HepG2 (cell line): ENCODE data around the gene DDHD1. TPM values are rescaled to one million over a fixed set of nuclear protein-coding genes. Genes with fewer than 3 reads are reported as not detected.

Experiments
- ATAC-seq: fragments of 200-7000 bp; cut with Tn5 transposase; 3 replicates; pipeline ENCODE4 v1.9.1; 2020; ENCODE audit warnings: mild to moderate bottlenecking, moderate library complexity
- BruUV-seq: library from RNA; stranded (reverse); fragments of 400-500 nt; replicated peaks from 2 replicates; lab custom pipeline; 2021; lab: Mats Ljungman, UMichigan
- CTCF ChIA-PET: fragments of 300-600 bp; formaldehyde crosslinking; extraction: SDS; loops from one replicate; lab custom pipeline; 2021; ENCODE audit warnings: low total read pairs, inconsistent platforms, low intra/inter-chr PET ratio; lab: Yijun Ruan, JAX
- POLR2A ChIA-PET: fragments of 350-600 bp; sonication (Branson Sonifier 250); formaldehyde crosslinking; loops from one replicate; lab custom pipeline; 2020; ENCODE audit warnings: antibody characterized with exemption, inconsistent platforms; lab: Yijun Ruan, JAX
- DNase-seq: peaks from one replicate; pipeline ENCODE4 v3.0.0-alpha.2; 2015; ENCODE audit warnings: low spot score
- FAIRE-seq: peaks from 3 replicates; lab custom pipeline; 2011; peaks lifted over from hg19 to GRCh38; lab: Jason Lieb, UNC
- H2AFZ ChIP-seq: one replicate; pipeline ENCODE4 v1.6.1; 2011; ENCODE audit warnings: low read length, inconsistent platforms
- H3K27ac ChIP-seq: fragments of 300-600 bp; 3 replicates; pipeline ENCODE4 v1.8.0; 2011; ENCODE audit warnings: mixed run types, mild to moderate bottlenecking, mixed read lengths, low read length, inconsistent platforms; ENCODE audit not compliant: insufficient read depth; ENCODE audit errors: extremely low read length
- H3K27me3 ChIP-seq, 2 experiments: fragments of 200-600 bp in 1 of 2; 2 replicates in 1 of 2; 3 replicates in 1 of 2; pipeline versions ENCODE4 v1.6.0 to v1.8.0; 2011; ENCODE audit warnings: low read length in 2 of 2, mild to moderate bottlenecking in 2 of 2, moderate library complexity in 2 of 2, inconsistent platforms in 1 of 2; ENCODE audit not compliant: insufficient read depth in 2 of 2, control insufficient read depth in 1 of 2
- H3K36me3 ChIP-seq, 2 experiments: fragments of 200-600 bp in 1 of 2; replicated peaks in 1 of 2; 2 replicates in 1 of 2; 3 replicates in 1 of 2; pipeline versions ENCODE4 v1.5.1 to v1.8.0; 2011; ENCODE audit warnings: low read length in 2 of 2, inconsistent platforms in 1 of 2; ENCODE audit not compliant: insufficient read depth in 2 of 2, control insufficient read depth in 1 of 2
- H3K4me1 ChIP-seq: 2 replicates; pipeline ENCODE4 v1.5.1; 2012; ENCODE audit warnings: low read length, inconsistent platforms; ENCODE audit not compliant: insufficient read depth
- H3K4me2 ChIP-seq: 2 replicates; pipeline ENCODE4 v1.6.0; 2011; ENCODE audit warnings: low read depth, low read length, inconsistent platforms
- H3K4me3 ChIP-seq, 3 experiments: fragments of 200-600 bp in 1 of 3; sonication (generic), shearing (Covaris generic) in 1 of 3; replicated peaks in 1 of 3; 2 replicates each; pipeline ENCODE4 v1.5.1; 2011 to 2016; ENCODE audit warnings: low read length in 3 of 3, inconsistent platforms in 2 of 3, low read depth in 2 of 3, mild to moderate bottlenecking in 2 of 3, control low read depth in 1 of 3, mixed read lengths in 1 of 3; ENCODE audit not compliant: insufficient read depth in 1 of 3
- H3K79me2 ChIP-seq: one replicate; pipeline ENCODE4 v1.6.1; 2011; ENCODE audit warnings: low read length, inconsistent platforms; ENCODE audit not compliant: insufficient read depth
- H3K9ac ChIP-seq: 2 replicates; pipeline ENCODE4 v1.6.0; 2011; ENCODE audit warnings: mild to moderate bottlenecking, low read depth, low read length, inconsistent platforms; ENCODE audit not compliant: insufficient read depth
- H3K9me3 ChIP-seq: 2 replicates; pipeline ENCODE4 v1.5.1; 2012; ENCODE audit warnings: mild to moderate bottlenecking, low read length
- H4K20me1 ChIP-seq: 2 replicates; pipeline ENCODE4 v1.6.0; 2011; ENCODE audit warnings: inconsistent platforms, mild to moderate bottlenecking, low read length, moderate library complexity; ENCODE audit not compliant: insufficient read depth
- FOXA1 ChIP-seq, 2 experiments: fragments of 450-650 bp in 1 of 2; sonication (generic) in 1 of 2; formaldehyde crosslinking in 1 of 2; IDR thresholded peaks; 2 replicates each; pipeline versions ENCODE4 v1.4.0 to v1.6.1; 2016 to 2020; ENCODE audit warnings: missing genetic modification reagents in 1 of 2
- NFE2 ChIP-seq: sonication (generic); formaldehyde crosslinking; IDR thresholded peaks from 2 replicates; pipeline ENCODE4 v1.4.0; 2020; ENCODE audit warnings: missing genetic modification reagents
- NR1H2 ChIP-seq: sonication (generic); formaldehyde crosslinking; IDR thresholded peaks from 2 replicates; pipeline ENCODE4 v1.8.1; 2022; ENCODE audit warnings: low read depth, missing genetic modification reagents, borderline replicate concordance
- ZFP82 ChIP-seq: sonication (generic); formaldehyde crosslinking; IDR thresholded peaks from 2 replicates; pipeline ENCODE4 v1.5.1; 2020; ENCODE audit warnings: mild to moderate bottlenecking, missing genetic modification reagents, borderline replicate concordance
- ZNF841 ChIP-seq: sonication (generic); formaldehyde crosslinking; IDR thresholded peaks from 2 replicates; pipeline ENCODE4 v1.8.1; 2023; ENCODE audit warnings: missing genetic modification reagents, borderline replicate concordance
- WGBS: methylation state at CpG from one replicate; pipeline ENCODE4 v1.1.6; 2017; ENCODE audit warnings: low lambda C conversion rate; 5-methylcytosine and 5-hydroxymethylcytosine counted together
- in situ Hi-C: cut with HindIII; loops from 2 replicates; pipeline ENCODE4 v1.10.0; 2017; ENCODE audit warnings: low pct_unique_long_range_greater_than_20kb; ENCODE audit not compliant: extremely low pct_ligation_motif_present
- intact Hi-C: fragments of 100-400 bp; cut with micrococcal nuclease; formaldehyde crosslinking; loops from one replicate; pipeline ENCODE4 v1.10.0; 2022; ENCODE audit not compliant: unreplicated experiment
- polyA plus RNA-seq, 8 experiments: library from polyadenylated mRNA; depleted of rRNA in 3 of 8; stranded (reverse) in 7 of 8; unstranded in 1 of 8; fragments of >200 nt; fragmentation: Illumina TruSeq in 4 of 8; extraction: Trizol in 4 of 8; gene quantifications; 2 replicates each; pipeline versions ENCODE4 v1.2.1 to v1.2.3, GENCODE V29; 2011 to 2016; ENCODE audit warnings: low read depth in 4 of 8, missing spikeins in 1 of 8, mixed read lengths in 1 of 8; ENCODE audit not compliant: insufficient read depth in 1 of 8
- total RNA-seq, 5 experiments: library from RNA; depleted of rRNA; stranded (reverse); fragments of >200 nt; fragmentation: Illumina TruSeq; extraction: Trizol; gene quantifications; 2 replicates each; pipeline ENCODE4 v1.2.3, GENCODE V29; 2016; ENCODE audit warnings: low read depth in 1 of 5
- TF ChIP-seq, protein P1 (sequence below): sonication (generic); formaldehyde crosslinking; IDR thresholded peaks from 2 replicates; pipeline ENCODE4 v1.4.0; 2020; ENCODE audit warnings: missing genetic modification reagents
- TF ChIP-seq, protein P2 (sequence below): sonication (generic); formaldehyde crosslinking; IDR thresholded peaks from 2 replicates; pipeline ENCODE4 v1.4.0; 2020; ENCODE audit warnings: missing genetic modification reagents, mild to moderate bottlenecking, borderline replicate concordance

DDHD1 gene
- total and polyA plus RNA-seq, 2 of the 13 experiments (the other 11 are each of a cell fraction or from before 2014, with no cell fraction given), result 4.6 to 8.3 TPM

DNA sequence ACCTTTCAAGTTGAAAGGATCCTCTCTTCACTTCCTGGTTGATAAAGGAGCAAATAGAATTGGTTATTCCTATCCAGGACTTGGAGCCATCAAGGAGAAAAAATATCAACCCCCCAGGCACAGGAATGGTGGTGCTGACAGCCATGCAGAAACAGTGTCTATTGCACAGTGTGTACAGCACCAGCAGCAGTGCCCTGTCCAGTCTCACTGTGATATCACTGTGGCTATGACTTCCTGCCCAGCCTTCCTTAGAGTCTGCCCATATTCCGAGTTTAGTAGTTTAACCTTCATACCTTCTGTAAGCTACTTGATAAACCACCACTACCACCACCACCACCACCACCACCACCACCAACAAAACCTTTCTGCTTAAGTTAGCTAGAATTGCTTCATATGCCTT lies 157.1 kb downstream of the DDHD1 start:
- ChIA-PET CTCF (no interaction called here), POLR2A (no interaction called here)
- Histone ChIP-seq H3K9ac (no peak overlapping the region), H3K4me2 (no peak overlapping the region), H3K4me3 (no peak overlapping the region), H3K27ac (no peak overlapping the region), H3K4me1 (peaks cover 22% of the 10 kb centered on the region), H3K27me3 (peaks cover 0 to 20% of the 10 kb centered on the region in 2 experiments; a peak in 2 of 5 replicates), H3K36me3 (no peaks in the 10 kb centered on the region), H4K20me1 (no peaks in the 10 kb centered on the region), H3K9me3 (no peaks in the 10 kb centered on the region), H2AFZ (no peak overlapping the region), H3K79me2 (no peaks in the 10 kb centered on the region)
- in situ Hi-C loops, result no loop called here
- no TSS peak for BruUV-seq
- WGBS, result 10% methylated on average over 1 of the region's 1 CpG
- intact Hi-C loops, result no loop called here
- FAIRE-seq (no peak), ATAC-seq (no peak), DNase-seq (no peak)
- no peak for TF ChIP-seq NR1H2
- TF ChIP-seq, protein P1, sequence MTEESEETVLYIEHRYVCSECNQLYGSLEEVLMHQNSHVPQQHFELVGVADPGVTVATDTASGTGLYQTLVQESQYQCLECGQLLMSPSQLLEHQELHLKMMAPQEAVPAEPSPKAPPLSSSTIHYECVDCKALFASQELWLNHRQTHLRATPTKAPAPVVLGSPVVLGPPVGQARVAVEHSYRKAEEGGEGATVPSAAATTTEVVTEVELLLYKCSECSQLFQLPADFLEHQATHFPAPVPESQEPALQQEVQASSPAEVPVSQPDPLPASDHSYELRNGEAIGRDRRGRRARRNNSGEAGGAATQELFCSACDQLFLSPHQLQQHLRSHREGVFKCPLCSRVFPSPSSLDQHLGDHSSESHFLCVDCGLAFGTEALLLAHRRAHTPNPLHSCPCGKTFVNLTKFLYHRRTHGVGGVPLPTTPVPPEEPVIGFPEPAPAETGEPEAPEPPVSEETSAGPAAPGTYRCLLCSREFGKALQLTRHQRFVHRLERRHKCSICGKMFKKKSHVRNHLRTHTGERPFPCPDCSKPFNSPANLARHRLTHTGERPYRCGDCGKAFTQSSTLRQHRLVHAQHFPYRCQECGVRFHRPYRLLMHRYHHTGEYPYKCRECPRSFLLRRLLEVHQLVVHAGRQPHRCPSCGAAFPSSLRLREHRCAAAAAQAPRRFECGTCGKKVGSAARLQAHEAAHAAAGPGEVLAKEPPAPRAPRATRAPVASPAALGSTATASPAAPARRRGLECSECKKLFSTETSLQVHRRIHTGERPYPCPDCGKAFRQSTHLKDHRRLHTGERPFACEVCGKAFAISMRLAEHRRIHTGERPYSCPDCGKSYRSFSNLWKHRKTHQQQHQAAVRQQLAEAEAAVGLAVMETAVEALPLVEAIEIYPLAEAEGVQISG (CRISPR knock-in tag), result no peak
- TF ChIP-seq FOXA1 (IDR thresholded peaks at IDR 0.05), result no peak
- no peak for TF ChIP-seq FOXA1 (CRISPR knock-in tag; IDR thresholded peaks at IDR 0.05)
- no peak for TF ChIP-seq ZFP82 (CRISPR knock-in tag)

DNA sequence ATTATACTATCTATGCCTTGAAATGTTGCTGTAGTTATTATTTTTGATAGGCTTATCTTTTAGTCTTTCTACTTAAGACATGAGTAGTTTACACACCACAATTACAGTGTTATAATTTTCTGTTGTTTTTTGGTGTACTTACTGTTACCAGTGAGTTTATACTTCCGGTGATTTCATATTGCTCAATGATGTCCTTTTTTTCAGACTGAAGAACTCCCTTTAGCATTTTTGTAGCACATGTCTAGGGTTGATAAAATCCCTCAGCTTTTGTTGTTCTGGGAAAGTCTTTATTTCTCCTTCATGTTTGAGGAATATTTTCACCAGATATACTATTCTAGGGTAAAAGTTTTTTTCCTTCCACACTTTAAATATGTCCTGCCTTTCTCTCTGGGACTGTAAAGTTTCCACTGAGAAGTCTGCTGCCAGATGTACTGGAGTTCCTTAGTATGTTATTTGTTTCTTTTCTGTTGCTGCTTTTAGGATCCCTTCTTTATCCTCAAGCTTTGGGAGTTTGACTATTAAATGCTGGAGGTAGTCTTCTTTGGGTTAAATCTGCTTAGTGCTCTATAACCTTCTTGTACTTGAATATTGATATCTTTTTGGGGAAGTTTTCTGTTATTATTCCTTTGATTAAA lies 160.8 kb downstream of the DDHD1 start:
- FAIRE-seq (no peak), DNase-seq (no peak), ATAC-seq (no peak)
- H3K27me3 ChIP-seq, result peaks cover 0 to 20% of the 10 kb centered on the region in 2 experiments; a peak in 2 of 5 replicates
- H2AFZ ChIP-seq, result no peak overlapping the region
- ChIA-PET POLR2A (no interaction called here), CTCF (no interaction called here)
- no peak overlapping the region for H3K4me2 ChIP-seq
- H3K9me3 ChIP-seq, result no peaks in the 10 kb centered on the region
- no TSS peak for BruUV-seq
- H3K79me2 ChIP-seq, result no peaks in the 10 kb centered on the region
- H3K27ac ChIP-seq, result no peak overlapping the region
- H3K4me1 ChIP-seq, result peaks cover 9% of the 10 kb centered on the region
- 46% methylated on average over 1 of the region's 1 CpG for WGBS
- H3K36me3 ChIP-seq, result no peaks in the 10 kb centered on the region
- no peaks in the 10 kb centered on the region for H4K20me1 ChIP-seq
- TF ChIP-seq, protein P2, sequence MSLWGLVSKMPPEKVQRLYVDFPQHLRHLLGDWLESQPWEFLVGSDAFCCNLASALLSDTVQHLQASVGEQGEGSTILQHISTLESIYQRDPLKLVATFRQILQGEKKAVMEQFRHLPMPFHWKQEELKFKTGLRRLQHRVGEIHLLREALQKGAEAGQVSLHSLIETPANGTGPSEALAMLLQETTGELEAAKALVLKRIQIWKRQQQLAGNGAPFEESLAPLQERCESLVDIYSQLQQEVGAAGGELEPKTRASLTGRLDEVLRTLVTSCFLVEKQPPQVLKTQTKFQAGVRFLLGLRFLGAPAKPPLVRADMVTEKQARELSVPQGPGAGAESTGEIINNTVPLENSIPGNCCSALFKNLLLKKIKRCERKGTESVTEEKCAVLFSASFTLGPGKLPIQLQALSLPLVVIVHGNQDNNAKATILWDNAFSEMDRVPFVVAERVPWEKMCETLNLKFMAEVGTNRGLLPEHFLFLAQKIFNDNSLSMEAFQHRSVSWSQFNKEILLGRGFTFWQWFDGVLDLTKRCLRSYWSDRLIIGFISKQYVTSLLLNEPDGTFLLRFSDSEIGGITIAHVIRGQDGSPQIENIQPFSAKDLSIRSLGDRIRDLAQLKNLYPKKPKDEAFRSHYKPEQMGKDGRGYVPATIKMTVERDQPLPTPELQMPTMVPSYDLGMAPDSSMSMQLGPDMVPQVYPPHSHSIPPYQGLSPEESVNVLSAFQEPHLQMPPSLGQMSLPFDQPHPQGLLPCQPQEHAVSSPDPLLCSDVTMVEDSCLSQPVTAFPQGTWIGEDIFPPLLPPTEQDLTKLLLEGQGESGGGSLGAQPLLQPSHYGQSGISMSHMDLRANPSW (CRISPR knock-in tag), result no peak
- TF ChIP-seq NFE2, result no peak
- TF ChIP-seq ZNF841 (CRISPR knock-in tag), result no peak
- intact Hi-C loops, result no loop called here
- H3K9ac ChIP-seq, result no peak overlapping the region
- H3K4me3 ChIP-seq, result no peak overlapping the region
- in situ Hi-C loops, result no loop called here
